ENCODE measurements around the gene CNPY4.

The CNPY4 gene

GRCh38 chr7:100101016-100101862 lies 18.2 kb upstream of the CNPY4 start, which contains the start of the genes AP4M1 and MCM7:
AP4M1 (plus strand) TSS chr7:100101643; CDS start chr7:100101715, 72 bp downstream.
MCM7 (minus strand) TSS chr7:100101397; CDS start chr7:100101294, 103 bp downstream.
- Mint-ChIP-seq H3K4me3 (peak within 1 kb of the TSS; percentile 93), H3K4me1 (ENCODE audit: low read depth) (peaks cover 35% of the 10 kb centered on the region), H3K27me3 (no peaks in the 10 kb centered on the region), H3K36me3 (peaks cover 15% of the 10 kb centered on the region), H3K9me3 (ENCODE audit: low read depth) (no peaks in the 10 kb centered on the region), H3K27ac (peak within 1 kb of the TSS; percentile 99)

GRCh38 chr7:100102950-100103840 lies 16.2 kb upstream of the CNPY4 start:
- H3K9me3 Mint-ChIP-seq (ENCODE audit: low read depth), result no peaks in the 10 kb centered on the region

GRCh38 chr7:100105534-100105933 lies 13.9 kb upstream of the CNPY4 start:
- Mint-ChIP-seq H3K9me3 (ENCODE audit: low read depth) (no peaks in the 10 kb centered on the region), H3K36me3 (no peaks in the 10 kb centered on the region), H3K27me3 (no peaks in the 10 kb centered on the region), H3K4me3 (no peak overlapping the region), H3K4me1 (ENCODE audit: low read depth) (peaks cover 9% of the 10 kb centered on the region), H3K27ac (no peak overlapping the region)

More at GRCh38 chr7:100102950-100103840, 16.2 kb upstream of the CNPY4 start:
- Mint-ChIP-seq H3K4me3 (peak overlapping the region; percentile 93), H3K27ac (peak overlapping the region; percentile 41), H3K27me3 (no peaks in the 10 kb centered on the region), H3K36me3 (peaks cover 11% of the 10 kb centered on the region), H3K4me1 (ENCODE audit: low read depth) (peaks cover 29% of the 10 kb centered on the region)

GRCh38 chr7:100106633-100107032 lies 12.8 kb upstream of the CNPY4 start:
- no peak overlapping the region for H3K4me3 Mint-ChIP-seq
- no peak overlapping the region for H3K27ac Mint-ChIP-seq

GRCh38 chr7:100107125-100107737 lies 12.2 kb upstream of the CNPY4 start:
- no peak overlapping the region for H3K27ac Mint-ChIP-seq

More at GRCh38 chr7:100106633-100107032, 12.8 kb upstream of the CNPY4 start:
- H3K27me3 Mint-ChIP-seq, result no peaks in the 10 kb centered on the region
- no peaks in the 10 kb centered on the region for H3K9me3 Mint-ChIP-seq (ENCODE audit: low read depth)
- H3K36me3 Mint-ChIP-seq, result no peaks in the 10 kb centered on the region
- peaks cover 7% of the 10 kb centered on the region for H3K4me1 Mint-ChIP-seq (ENCODE audit: low read depth)

GRCh38 chr7:100107890-100108289 lies 11.5 kb upstream of the CNPY4 start:
- Mint-ChIP-seq H3K9me3 (ENCODE audit: low read depth) (no peaks in the 10 kb centered on the region), H3K27ac (no peak overlapping the region), H3K4me1 (ENCODE audit: low read depth) (peaks cover 2% of the 10 kb centered on the region), H3K27me3 (no peaks in the 10 kb centered on the region), H3K36me3 (no peaks in the 10 kb centered on the region), H3K4me3 (no peak overlapping the region)

More at GRCh38 chr7:100107125-100107737, 12.2 kb upstream of the CNPY4 start:
- Mint-ChIP-seq H3K9me3 (ENCODE audit: low read depth) (no peaks in the 10 kb centered on the region), H3K27me3 (no peaks in the 10 kb centered on the region), H3K36me3 (no peaks in the 10 kb centered on the region), H3K4me3 (no peak overlapping the region), H3K4me1 (ENCODE audit: low read depth) (peaks cover 7% of the 10 kb centered on the region)

- Mint-ChIP-seq H3K9me3 (ENCODE audit: low read depth) (no peaks in the 10 kb centered on the region), H3K4me3 (no peak overlapping the region), H3K4me1 (ENCODE audit: low read depth) (no peaks in the 10 kb centered on the region), H3K27me3 (no peaks in the 10 kb centered on the region), H3K36me3 (no peaks in the 10 kb centered on the region), H3K27ac (no peak overlapping the region)
Observed at GRCh38 chr7:100109521-100110163, 9.8 kb upstream of the CNPY4 start.

GRCh38 chr7:100111156-100111555 lies 8.3 kb upstream of the CNPY4 start:
- peaks cover 3% of the 10 kb centered on the region for H3K4me1 Mint-ChIP-seq (ENCODE audit: low read depth)
- no peak overlapping the region for H3K4me3 Mint-ChIP-seq
- H3K9me3 Mint-ChIP-seq (ENCODE audit: low read depth), result no peaks in the 10 kb centered on the region
- H3K27ac Mint-ChIP-seq, result no peak overlapping the region
- H3K27me3 Mint-ChIP-seq, result no peaks in the 10 kb centered on the region
- H3K36me3 Mint-ChIP-seq, result no peaks in the 10 kb centered on the region

- H3K4me3 Mint-ChIP-seq, result no peak overlapping the region
- no peak overlapping the region for H3K27ac Mint-ChIP-seq
- no peaks in the 10 kb centered on the region for H3K9me3 Mint-ChIP-seq (ENCODE audit: low read depth)
- no peaks in the 10 kb centered on the region for H3K36me3 Mint-ChIP-seq
- no peaks in the 10 kb centered on the region for H3K27me3 Mint-ChIP-seq
- peaks cover 5% of the 10 kb centered on the region for H3K4me1 Mint-ChIP-seq (ENCODE audit: low read depth)
Observed at GRCh38 chr7:100111914-100112313, 7.5 kb upstream of the CNPY4 start.

- H3K36me3 Mint-ChIP-seq, result no peaks in the 10 kb centered on the region
- H3K9me3 Mint-ChIP-seq (ENCODE audit: low read depth), result no peaks in the 10 kb centered on the region
- no peak overlapping the region for H3K4me3 Mint-ChIP-seq
- H3K4me1 Mint-ChIP-seq (ENCODE audit: low read depth), result peaks cover 19% of the 10 kb centered on the region
- no peaks in the 10 kb centered on the region for H3K27me3 Mint-ChIP-seq
- no peak overlapping the region for H3K27ac Mint-ChIP-seq
Observed at GRCh38 chr7:100115026-100115425, 4.4 kb upstream of the CNPY4 start.

GRCh38 chr7:100118388-100119071 lies 904 bp upstream of the CNPY4 start:
- no peaks in the 10 kb centered on the region for H3K27me3 Mint-ChIP-seq
- no peaks in the 10 kb centered on the region for H3K9me3 Mint-ChIP-seq (ENCODE audit: low read depth)
- H3K4me1 Mint-ChIP-seq (ENCODE audit: low read depth), result peaks cover 32% of the 10 kb centered on the region
- no peaks in the 10 kb centered on the region for H3K36me3 Mint-ChIP-seq
- peak overlapping the region; percentile 99 for H3K27ac Mint-ChIP-seq
- H3K4me3 Mint-ChIP-seq, result peak overlapping the region; percentile 96

GRCh38 chr7:100119970-100120732 lies 717 bp downstream of the CNPY4 start:
- Mint-ChIP-seq H3K4me3 (peak overlapping the region; percentile 96), H3K36me3 (no peaks in the 10 kb centered on the region), H3K27me3 (no peaks in the 10 kb centered on the region), H3K4me1 (ENCODE audit: low read depth) (peaks cover 42% of the 10 kb centered on the region), H3K27ac (peak overlapping the region; percentile 99), H3K9me3 (ENCODE audit: low read depth) (no peaks in the 10 kb centered on the region)

GRCh38 chr7:100120733-100121036 lies 1.3 kb downstream of the CNPY4 start:
- Mint-ChIP-seq H3K27ac (peak overlapping the region; percentile 99), H3K4me3 (peak overlapping the region; percentile 96), H3K4me1 (ENCODE audit: low read depth) (peaks cover 47% of the 10 kb centered on the region), H3K27me3 (no peaks in the 10 kb centered on the region), H3K9me3 (ENCODE audit: low read depth) (no peaks in the 10 kb centered on the region), H3K36me3 (no peaks in the 10 kb centered on the region)
